Upper lobe of right lung (tissue), 1 donor: Measurements from ENCODE around the gene AGAP2. TPM values are rescaled to one million over a fixed set of nuclear protein-coding genes. Genes with fewer than 3 reads are reported as not detected.
A peak's percentile ranks its signal among the peaks of the same experiment; 100 is the strongest.

Experiments
- ATAC-seq: fragments of 200-7000 bp; cut with Tn5 transposase; one replicate; pipeline ENCODE4 v1.9.1; 2020; ENCODE audit warnings: mild to moderate bottlenecking, moderate library complexity
- DNase-seq: peaks from one replicate; pipeline ENCODE4 v3.0.0-alpha.2; 2020
- H3K27ac ChIP-seq: fragments of 200-600 bp; one replicate; pipeline ENCODE4 v1.8.0; 2022
- H3K27me3 ChIP-seq: fragments of 200-600 bp; one replicate; pipeline ENCODE4 v1.8.0; 2022; ENCODE audit warnings: mild to moderate bottlenecking
- H3K36me3 ChIP-seq: fragments of 200-600 bp; one replicate; pipeline ENCODE4 v1.8.0; 2022
- H3K4me1 ChIP-seq: fragments of 200-600 bp; one replicate; pipeline ENCODE4 v1.8.0; 2022
- H3K4me3 ChIP-seq: fragments of 200-600 bp; one replicate; pipeline ENCODE4 v1.8.0; 2022; ENCODE audit warnings: mild to moderate bottlenecking
- H3K9me3 ChIP-seq: fragments of 200-600 bp; one replicate; pipeline ENCODE4 v1.8.0; 2022
- CTCF ChIP-seq: fragments of 200-600 bp; IDR thresholded peaks from one replicate; pipeline ENCODE4 v1.8.0; 2022; ENCODE audit warnings: antibody characterized with exemption
- intact Hi-C: fragments of 100-400 bp; cut with DNase I; formaldehyde crosslinking; loops from one replicate; pipeline ENCODE4 v1.11.0; 2022
- total RNA-seq: library from RNA; stranded (reverse); fragmentation: NEBNext Ultra II Directional; extraction: Animal tissue kit (Norgen Biotek cat#: 25700); gene quantifications from one replicate; pipeline ENCODE4 v1.2.1, GENCODE V29; 2021
- donor health status: DM: no; HTN: yes; CAD: no; lungs with severe emphysema.

AGAP2 gene
- total RNA-seq, 1 donor from 2014 or later = 5.4 TPM

GRCh38 chr12:57730336-57731067 lies 8.0 kb downstream of the AGAP2 start:
- H3K27me3 ChIP-seq = peaks cover 12% of the 10 kb centered on the region
- ATAC-seq = no peak
- H3K4me1 ChIP-seq = peaks cover 5% of the 10 kb centered on the region
- intact Hi-C loops = no loop called here
- TF ChIP-seq CTCF = no peak
- H3K9me3 ChIP-seq = no peaks in the 10 kb centered on the region
- no peaks in the 10 kb centered on the region for H3K36me3 ChIP-seq
- DNase-seq = no peak
- no peak overlapping the region for H3K27ac ChIP-seq
- no peak overlapping the region for H3K4me3 ChIP-seq

- H3K36me3 ChIP-seq = no peaks in the 10 kb centered on the region
- no peak for ATAC-seq
- DNase-seq = no peak
Observed at GRCh38 chr12:57729321-57729844, 9.2 kb downstream of the AGAP2 start.

GRCh38 chr12:57727758-57728395 lies 10.7 kb downstream of the AGAP2 start:
- intact Hi-C loops = no loop called here
- DNase-seq (no peak), ATAC-seq (peak; percentile 3)
- Histone ChIP-seq H3K4me1 (peaks cover 5% of the 10 kb centered on the region), H3K9me3 (no peaks in the 10 kb centered on the region), H3K4me3 (no peak overlapping the region), H3K27ac (no peak overlapping the region), H3K36me3 (no peaks in the 10 kb centered on the region), H3K27me3 (no peaks in the 10 kb centered on the region)
- no peak for TF ChIP-seq CTCF

More at GRCh38 chr12:57729321-57729844, 9.2 kb downstream of the AGAP2 start:
- intact Hi-C loops = no loop called here
- no peak overlapping the region for H3K27ac ChIP-seq
- no peaks in the 10 kb centered on the region for H3K9me3 ChIP-seq
- peaks cover 7% of the 10 kb centered on the region for H3K27me3 ChIP-seq
- peaks cover 5% of the 10 kb centered on the region for H3K4me1 ChIP-seq
- H3K4me3 ChIP-seq = no peak overlapping the region
- TF ChIP-seq CTCF = no peak

GRCh38 chr12:57726884-57727757 lies 11.4 kb downstream of the AGAP2 start:
- H3K9me3 ChIP-seq = no peaks in the 10 kb centered on the region
- H3K27ac ChIP-seq = peak overlapping the region; percentile 73
- intact Hi-C loops = no loop called here
- peak; percentile 26 for TF ChIP-seq CTCF
- ATAC-seq (peak; percentile 21), DNase-seq (peak; percentile 77)
- H3K27me3 ChIP-seq = no peaks in the 10 kb centered on the region
- peaks cover 5% of the 10 kb centered on the region for H3K4me1 ChIP-seq
- H3K36me3 ChIP-seq = no peaks in the 10 kb centered on the region
- H3K4me3 ChIP-seq = peak overlapping the region; percentile 67

- H3K9me3 ChIP-seq = no peaks in the 10 kb centered on the region
- H3K4me3 ChIP-seq = peak overlapping the region; percentile 67
- intact Hi-C loops = no loop called here
- H3K27ac ChIP-seq = peak overlapping the region; percentile 73
- ATAC-seq (peak; percentile 86), DNase-seq (peak; percentile 90)
- peak; percentile 75 for TF ChIP-seq CTCF
- H3K27me3 ChIP-seq = no peaks in the 10 kb centered on the region
- peaks cover 5% of the 10 kb centered on the region for H3K4me1 ChIP-seq
- no peaks in the 10 kb centered on the region for H3K36me3 ChIP-seq
Observed at GRCh38 chr12:57726151-57726883, 12.2 kb downstream of the AGAP2 start.
